Measurements from ENCODE around the gene HOGA1. TPM values are rescaled to one million over a fixed set of nuclear protein-coding genes. Genes with fewer than 3 reads are reported as not detected.

HOGA1 gene
- total and polyA plus RNA-seq, 2 of the 13 experiments (the other 11 are each of a cell fraction or from before 2014, with no cell fraction given), result 7.6 to 19.5 TPM

DNA sequence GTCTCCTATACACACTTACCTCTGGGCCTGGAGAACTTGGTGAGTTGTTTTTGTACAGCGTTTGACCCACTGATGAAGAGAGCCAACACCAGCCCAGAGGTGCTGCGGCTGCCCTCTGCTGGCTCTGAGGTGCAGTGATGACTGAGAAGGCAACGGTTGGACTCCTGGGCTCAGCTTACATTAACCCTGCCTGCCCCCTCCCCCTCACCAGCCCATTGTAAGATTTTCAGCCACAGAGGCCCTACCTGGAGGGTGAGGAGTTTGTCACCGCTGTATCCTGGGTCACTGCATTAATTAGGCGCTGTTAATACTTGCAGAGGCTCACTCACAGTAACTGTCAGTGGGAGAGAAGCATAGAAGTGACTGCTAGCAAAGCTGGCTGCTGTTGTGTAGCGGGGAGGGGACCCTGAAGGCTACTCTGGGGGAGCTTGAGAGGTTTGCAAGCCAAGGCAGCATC is 30.6 kb upstream of the HOGA1 start (continued):
- TF ChIP-seq, protein P1, sequence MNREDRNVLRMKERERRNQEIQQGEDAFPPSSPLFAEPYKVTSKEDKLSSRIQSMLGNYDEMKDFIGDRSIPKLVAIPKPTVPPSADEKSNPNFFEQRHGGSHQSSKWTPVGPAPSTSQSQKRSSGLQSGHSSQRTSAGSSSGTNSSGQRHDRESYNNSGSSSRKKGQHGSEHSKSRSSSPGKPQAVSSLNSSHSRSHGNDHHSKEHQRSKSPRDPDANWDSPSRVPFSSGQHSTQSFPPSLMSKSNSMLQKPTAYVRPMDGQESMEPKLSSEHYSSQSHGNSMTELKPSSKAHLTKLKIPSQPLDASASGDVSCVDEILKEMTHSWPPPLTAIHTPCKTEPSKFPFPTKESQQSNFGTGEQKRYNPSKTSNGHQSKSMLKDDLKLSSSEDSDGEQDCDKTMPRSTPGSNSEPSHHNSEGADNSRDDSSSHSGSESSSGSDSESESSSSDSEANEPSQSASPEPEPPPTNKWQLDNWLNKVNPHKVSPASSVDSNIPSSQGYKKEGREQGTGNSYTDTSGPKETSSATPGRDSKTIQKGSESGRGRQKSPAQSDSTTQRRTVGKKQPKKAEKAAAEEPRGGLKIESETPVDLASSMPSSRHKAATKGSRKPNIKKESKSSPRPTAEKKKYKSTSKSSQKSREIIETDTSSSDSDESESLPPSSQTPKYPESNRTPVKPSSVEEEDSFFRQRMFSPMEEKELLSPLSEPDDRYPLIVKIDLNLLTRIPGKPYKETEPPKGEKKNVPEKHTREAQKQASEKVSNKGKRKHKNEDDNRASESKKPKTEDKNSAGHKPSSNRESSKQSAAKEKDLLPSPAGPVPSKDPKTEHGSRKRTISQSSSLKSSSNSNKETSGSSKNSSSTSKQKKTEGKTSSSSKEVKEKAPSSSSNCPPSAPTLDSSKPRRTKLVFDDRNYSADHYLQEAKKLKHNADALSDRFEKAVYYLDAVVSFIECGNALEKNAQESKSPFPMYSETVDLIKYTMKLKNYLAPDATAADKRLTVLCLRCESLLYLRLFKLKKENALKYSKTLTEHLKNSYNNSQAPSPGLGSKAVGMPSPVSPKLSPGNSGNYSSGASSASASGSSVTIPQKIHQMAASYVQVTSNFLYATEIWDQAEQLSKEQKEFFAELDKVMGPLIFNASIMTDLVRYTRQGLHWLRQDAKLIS (CRISPR knock-in tag; IDR thresholded peaks at IDR 0.05), result no peak
- TF ChIP-seq ZNF619 (CRISPR knock-in tag; IDR thresholded peaks at IDR 0.05) (peak; percentile 67; the same call in 1 of the 2 replicates), ZFX (CRISPR knock-in tag; IDR thresholded peaks at IDR 0.05; ENCODE audit: low read depth) (0 out of 2 replicates have a peak, but pooled peaks have one; percentile 20), ZNF614 (CRISPR knock-in tag; IDR thresholded peaks at IDR 0.05; ENCODE audit: borderline replicate concordance) (0 out of 2 replicates have a peak, but pooled peaks have one; percentile 51), HNF4G (IDR thresholded peaks at IDR 0.05; ENCODE audit: borderline replicate concordance, low read depth, low read length) (0 out of 2 replicates have a peak, but pooled peaks have one; percentile 26), HNF4G (CRISPR knock-in tag; IDR thresholded peaks at IDR 0.05; ENCODE audit: borderline replicate concordance, low read depth) (no peak), JUNB (CRISPR knock-in tag; IDR thresholded peaks at IDR 0.05; ENCODE audit: borderline replicate concordance) (no peak), ZNF737 (CRISPR knock-in tag; IDR thresholded peaks at IDR 0.05; ENCODE audit: borderline replicate concordance) (no peak), ZFP1 (CRISPR knock-in tag; IDR thresholded peaks at IDR 0.05) (no peak), SAP130 (CRISPR knock-in tag; IDR thresholded peaks at IDR 0.05; ENCODE audit: low read depth) (peak; percentile 30; the same call in 1 of the 2 replicates), YY1 (IDR thresholded peaks at IDR 0.05; ENCODE audit: insufficient read depth, insufficient replicate concordance, low read depth, low read length) (peak; percentile 31), ZNF530 (CRISPR knock-in tag; IDR thresholded peaks at IDR 0.05; ENCODE audit: low read depth) (no peak), RXRB (CRISPR knock-in tag; IDR thresholded peaks at IDR 0.05; ENCODE audit: borderline replicate concordance) (peak; percentile 40; the same call in 1 of the 2 replicates)
- TF ChIP-seq, protein P2, sequence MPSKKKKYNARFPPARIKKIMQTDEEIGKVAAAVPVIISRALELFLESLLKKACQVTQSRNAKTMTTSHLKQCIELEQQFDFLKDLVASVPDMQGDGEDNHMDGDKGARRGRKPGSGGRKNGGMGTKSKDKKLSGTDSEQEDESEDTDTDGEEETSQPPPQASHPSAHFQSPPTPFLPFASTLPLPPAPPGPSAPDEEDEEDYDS (CRISPR knock-in tag; IDR thresholded peaks at IDR 0.05), result peak; percentile 11; the same call in 1 of the 2 replicates
- TF ChIP-seq, protein P3, sequence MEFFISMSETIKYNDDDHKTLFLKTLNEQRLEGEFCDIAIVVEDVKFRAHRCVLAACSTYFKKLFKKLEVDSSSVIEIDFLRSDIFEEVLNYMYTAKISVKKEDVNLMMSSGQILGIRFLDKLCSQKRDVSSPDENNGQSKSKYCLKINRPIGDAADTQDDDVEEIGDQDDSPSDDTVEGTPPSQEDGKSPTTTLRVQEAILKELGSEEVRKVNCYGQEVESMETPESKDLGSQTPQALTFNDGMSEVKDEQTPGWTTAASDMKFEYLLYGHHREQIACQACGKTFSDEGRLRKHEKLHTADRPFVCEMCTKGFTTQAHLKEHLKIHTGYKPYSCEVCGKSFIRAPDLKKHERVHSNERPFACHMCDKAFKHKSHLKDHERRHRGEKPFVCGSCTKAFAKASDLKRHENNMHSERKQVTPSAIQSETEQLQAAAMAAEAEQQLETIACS (CRISPR knock-in tag; IDR thresholded peaks at IDR 0.05), result no peak
- TF ChIP-seq, protein P4, sequence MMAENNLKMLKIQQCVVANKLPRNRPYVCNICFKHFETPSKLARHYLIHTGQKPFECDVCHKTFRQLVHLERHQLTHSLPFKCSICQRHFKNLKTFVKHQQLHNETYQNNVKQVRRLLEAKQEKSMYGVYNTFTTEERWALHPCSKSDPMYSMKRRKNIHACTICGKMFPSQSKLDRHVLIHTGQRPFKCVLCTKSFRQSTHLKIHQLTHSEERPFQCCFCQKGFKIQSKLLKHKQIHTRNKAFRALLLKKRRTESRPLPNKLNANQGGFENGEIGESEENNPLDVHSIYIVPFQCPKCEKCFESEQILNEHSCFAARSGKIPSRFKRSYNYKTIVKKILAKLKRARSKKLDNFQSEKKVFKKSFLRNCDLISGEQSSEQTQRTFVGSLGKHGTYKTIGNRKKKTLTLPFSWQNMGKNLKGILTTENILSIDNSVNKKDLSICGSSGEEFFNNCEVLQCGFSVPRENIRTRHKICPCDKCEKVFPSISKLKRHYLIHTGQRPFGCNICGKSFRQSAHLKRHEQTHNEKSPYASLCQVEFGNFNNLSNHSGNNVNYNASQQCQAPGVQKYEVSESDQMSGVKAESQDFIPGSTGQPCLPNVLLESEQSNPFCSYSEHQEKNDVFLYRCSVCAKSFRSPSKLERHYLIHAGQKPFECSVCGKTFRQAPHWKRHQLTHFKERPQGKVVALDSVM (CRISPR knock-in tag; IDR thresholded peaks at IDR 0.05), result no peak
- TF ChIP-seq, protein P5, sequence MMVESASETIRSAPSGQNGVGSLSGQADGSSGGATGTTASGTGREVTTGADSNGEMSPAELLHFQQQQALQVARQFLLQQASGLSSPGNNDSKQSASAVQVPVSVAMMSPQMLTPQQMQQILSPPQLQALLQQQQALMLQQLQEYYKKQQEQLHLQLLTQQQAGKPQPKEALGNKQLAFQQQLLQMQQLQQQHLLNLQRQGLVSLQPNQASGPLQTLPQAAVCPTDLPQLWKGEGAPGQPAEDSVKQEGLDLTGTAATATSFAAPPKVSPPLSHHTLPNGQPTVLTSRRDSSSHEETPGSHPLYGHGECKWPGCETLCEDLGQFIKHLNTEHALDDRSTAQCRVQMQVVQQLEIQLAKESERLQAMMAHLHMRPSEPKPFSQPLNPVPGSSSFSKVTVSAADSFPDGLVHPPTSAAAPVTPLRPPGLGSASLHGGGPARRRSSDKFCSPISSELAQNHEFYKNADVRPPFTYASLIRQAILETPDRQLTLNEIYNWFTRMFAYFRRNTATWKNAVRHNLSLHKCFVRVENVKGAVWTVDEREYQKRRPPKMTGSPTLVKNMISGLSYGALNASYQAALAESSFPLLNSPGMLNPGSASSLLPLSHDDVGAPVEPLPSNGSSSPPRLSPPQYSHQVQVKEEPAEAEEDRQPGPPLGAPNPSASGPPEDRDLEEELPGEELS (CRISPR knock-in tag; IDR thresholded peaks at IDR 0.05), result no peak
- TF ChIP-seq, protein P6, sequence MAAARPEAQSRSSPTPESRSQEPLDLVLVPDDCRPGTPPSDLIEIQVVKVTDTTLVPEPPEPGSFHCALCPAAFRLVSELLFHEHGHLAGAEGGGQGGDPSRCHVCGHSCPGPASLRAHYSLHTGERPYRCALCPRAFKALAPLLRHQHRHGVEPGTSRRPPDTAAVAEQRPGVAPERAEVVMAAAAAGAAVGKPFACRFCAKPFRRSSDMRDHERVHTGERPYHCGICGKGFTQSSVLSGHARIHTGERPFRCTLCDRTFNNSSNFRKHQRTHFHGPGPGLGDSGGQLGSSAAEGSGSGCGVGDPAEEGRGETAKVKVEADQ (CRISPR knock-in tag; IDR thresholded peaks at IDR 0.05; ENCODE audit: borderline replicate concordance), result no peak

Data from HepG2 (cell line).